HG02981 (cell line): Measurements from ENCODE around the gene CCSER1.
A peak's percentile ranks its signal among the peaks of the same experiment; 100 is the strongest.
"Not testable (repeated sequence)": the region's sequence is repeated elsewhere in the genome, so short reads cannot be mapped to it uniquely, and the experiment has no call there.

Experiments used
- ATAC-seq: cut with Tn5 transposase; IDR thresholded peaks from one replicate; pipeline ENCODE4 v1.9.1; 2021; ENCODE audit warnings: mild to moderate bottlenecking, moderate library complexity; ENCODE audit not compliant: unreplicated experiment

Gene CCSER1

GRCh38 chr4:91108751-91109150, 981.6 kb downstream of the CCSER1 start:
- no peak for ATAC-seq

GRCh38 chr4:91111556-91111955, 984.4 kb downstream of the CCSER1 start:
- no peak for ATAC-seq

GRCh38 chr4:91113130-91113706, 986.0 kb downstream of the CCSER1 start:
- ATAC-seq: no peak

- ATAC-seq: no peak
Observed at GRCh38 chr4:91114386-91114785, 987.2 kb downstream of the CCSER1 start.

- ATAC-seq: peak; percentile 40
Observed at GRCh38 chr4:91116861-91117260, 989.7 kb downstream of the CCSER1 start.

DNA sequence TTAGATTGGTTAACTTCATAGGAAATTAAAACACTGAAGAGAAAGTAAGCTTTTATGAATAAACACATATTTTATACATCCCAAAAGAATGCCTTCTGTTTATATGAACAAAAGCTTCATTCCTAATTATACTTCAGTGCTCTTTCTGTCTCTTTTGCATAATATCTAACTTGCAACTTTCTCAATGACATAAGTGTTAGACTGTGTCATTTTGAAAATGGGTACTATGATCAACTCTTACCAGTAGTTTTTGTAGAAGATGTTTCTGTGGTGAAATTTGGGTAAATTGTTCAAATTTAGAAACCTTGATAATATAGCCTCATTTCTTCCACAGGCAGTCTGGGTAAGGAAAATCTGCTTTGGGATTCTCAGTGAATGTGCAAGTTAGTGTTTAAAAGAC, 991.4 kb downstream of the CCSER1 start:
- ATAC-seq: peak; percentile 79

DNA sequence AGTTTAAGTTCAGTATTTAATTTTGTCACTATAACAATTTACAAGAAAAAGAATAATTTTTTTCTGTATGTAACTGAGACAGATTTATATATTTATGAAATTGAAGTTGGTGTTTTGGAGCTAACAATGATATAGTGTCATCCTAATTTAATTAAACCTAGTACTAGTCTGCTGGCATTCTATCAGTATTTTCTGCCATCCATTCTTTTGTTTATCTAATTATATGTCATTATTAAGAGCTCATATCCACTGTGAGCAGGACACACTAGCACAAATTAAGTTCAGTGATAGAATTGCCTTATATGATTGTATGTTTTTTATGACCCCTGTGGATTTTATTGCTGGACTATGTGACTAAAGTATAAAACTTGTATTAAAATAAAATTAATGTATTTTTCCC, 996.5 kb downstream of the CCSER1 start:
- no peak for ATAC-seq

DNA sequence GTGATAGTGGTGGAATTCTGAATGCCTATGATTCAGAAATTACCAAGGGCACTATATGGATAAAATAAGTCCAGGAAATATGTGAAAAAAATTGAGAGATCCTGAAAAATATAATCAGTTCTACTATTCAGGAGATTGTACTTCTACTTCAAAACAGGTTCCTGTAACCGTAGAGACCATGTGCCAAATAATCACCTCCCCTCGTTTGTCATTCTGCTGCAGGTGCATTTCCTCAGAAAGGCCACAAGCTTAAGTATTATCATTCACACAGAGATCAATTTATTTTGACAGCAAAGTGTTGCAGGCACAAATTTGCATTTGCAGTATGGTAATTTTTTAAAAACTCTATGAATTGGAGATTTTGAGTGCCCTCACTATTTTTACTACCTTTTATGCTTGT, 1000.0 kb downstream of the CCSER1 start:
- ATAC-seq: no peak

GRCh38 chr4:91127831-91128230, 1000.6 kb downstream of the CCSER1 start:
- no peak for ATAC-seq

- ATAC-seq: no peak
Observed at GRCh38 chr4:91128519-91128918, 1001.3 kb downstream of the CCSER1 start.

DNA sequence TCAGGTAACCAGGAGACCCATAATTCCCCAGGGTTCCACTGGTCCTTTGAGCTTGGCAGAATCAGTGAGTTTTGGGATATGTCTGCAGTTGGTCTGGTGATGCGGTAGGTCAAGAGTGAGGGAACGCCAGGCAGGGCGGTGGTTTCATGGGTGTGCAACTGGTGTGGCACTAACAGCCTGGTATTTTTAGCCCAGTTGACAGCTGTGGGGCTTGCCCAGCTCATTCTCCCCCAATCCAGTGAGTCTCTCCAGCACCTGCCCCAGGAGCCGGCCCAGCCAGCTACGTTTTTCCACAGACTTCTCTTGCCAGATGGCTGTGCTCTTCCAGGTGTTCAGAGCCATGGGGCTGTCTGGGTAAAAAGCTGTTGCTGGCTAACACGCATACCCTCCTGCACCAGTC, 1019.9 kb downstream of the CCSER1 start:
- ATAC-seq: no peak

DNA sequence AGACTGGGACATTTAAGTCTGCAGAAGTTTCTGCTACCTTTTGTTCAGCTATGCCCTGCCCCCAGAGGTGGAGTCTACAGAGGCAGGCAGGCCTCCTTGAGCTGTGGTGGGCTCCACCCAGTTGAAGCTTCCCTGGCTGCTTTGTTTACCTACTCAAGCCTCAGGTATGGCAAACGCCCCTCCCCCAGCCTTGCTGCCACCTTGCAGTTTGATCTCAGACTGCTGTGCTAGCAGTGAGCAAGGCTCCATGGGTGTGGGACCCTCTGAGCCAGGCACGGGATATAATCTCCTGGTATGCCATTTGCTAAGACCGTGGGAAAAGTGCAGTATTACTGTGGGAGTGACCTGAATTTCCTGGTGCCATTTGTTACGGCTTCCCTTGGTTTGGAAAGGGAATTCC, 1026.8 kb downstream of the CCSER1 start:
- ATAC-seq: not testable (repeated sequence)

- ATAC-seq: not testable (repeated sequence)
Observed at GRCh38 chr4:91167864-91168653, 1040.9 kb downstream of the CCSER1 start.

DNA sequence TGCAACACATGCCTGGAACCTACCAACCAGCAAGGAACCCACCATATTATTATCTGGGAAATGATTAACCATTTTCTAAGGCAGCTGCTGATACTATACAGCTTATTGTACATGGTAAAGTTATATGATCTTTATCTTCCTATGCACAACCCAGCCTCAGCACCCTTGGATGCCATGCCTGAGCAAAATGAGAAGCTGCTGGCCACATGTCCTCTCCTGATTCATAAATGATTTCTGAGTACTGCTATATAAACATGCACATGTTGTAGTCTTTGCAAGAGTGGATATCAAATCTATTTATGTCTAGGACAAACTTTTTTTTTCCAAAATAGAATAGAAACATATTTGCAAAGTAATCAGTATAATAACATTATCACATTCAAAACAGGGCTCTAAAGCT, 1043.6 kb downstream of the CCSER1 start:
- no peak for ATAC-seq

DNA sequence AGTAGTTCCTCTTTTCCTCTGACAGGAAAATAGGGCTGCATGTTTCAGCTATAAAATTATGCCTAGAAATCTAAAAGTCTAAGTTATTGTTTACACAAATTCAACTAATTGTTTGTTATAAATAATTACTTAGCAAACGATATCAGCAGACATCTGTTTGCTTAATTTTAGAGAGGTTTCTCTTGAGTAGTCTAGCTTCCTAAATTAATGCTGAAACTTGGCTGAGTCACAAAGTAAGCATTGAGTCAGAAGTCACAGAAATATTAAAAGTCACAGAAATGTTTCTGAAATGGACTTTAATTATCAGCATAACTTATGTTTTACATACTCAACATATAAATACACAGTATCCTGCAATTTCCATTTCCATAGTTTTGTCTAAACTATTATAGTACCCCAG, 1044.0 kb downstream of the CCSER1 start:
- no peak for ATAC-seq

DNA sequence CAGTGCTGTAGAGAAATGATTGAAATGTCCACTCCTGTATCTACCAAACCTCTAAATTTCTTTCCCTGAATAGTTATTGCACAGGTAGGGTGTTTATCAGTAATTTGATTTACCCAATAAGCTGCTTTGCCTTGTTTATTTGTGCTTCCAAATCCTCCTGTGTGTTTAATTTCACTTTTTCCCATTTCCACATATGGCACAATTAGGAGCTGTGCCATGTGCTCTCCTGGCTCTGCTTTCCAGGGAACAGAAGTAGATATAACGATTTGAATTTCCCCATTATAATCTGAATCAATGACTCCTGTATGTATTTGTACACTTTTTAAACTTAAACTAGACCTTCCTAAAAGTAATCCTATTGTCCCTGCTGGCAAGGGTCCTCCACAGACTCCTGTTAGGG, 1057.9 kb downstream of the CCSER1 start:
- not testable (repeated sequence) for ATAC-seq

DNA sequence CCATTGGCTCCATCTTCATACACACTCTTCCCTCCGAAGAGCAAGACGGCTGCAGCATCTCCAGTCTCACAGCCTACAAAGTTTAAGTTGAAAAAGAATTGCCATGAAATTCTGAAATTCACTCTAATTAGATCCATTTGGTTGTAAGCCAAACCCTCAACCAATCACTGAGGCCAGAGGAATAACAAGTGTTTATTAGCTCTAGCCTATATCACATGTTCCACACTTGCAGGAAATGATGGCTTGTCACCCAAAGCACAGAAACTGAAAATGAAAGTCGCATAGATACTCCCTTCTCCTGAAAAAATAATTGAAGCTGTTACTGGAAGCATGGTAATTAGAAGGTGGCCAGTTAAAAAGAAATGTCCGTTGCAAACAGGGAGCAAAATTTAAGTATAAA, 1071.8 kb downstream of the CCSER1 start:
- ATAC-seq: no peak

DNA sequence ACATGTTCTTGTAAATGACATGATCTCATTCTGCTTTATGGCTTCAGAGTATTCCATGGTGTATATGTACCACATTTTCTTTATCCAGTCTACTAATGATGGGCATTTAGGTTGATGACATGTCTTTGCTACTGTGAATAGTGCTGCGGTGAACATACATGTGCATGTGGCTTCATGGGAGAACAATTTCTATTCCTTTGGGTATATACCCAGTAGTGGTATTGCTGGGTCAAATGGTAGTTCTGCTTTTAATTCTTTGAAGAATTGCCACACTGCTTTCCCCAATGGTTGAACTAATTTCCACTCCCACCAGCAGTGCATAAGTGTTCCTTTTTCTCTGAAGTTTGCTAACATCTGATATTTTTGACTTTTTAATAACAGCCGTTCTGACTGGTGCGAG, 1080.3 kb downstream of the CCSER1 start:
- ATAC-seq: no peak

DNA sequence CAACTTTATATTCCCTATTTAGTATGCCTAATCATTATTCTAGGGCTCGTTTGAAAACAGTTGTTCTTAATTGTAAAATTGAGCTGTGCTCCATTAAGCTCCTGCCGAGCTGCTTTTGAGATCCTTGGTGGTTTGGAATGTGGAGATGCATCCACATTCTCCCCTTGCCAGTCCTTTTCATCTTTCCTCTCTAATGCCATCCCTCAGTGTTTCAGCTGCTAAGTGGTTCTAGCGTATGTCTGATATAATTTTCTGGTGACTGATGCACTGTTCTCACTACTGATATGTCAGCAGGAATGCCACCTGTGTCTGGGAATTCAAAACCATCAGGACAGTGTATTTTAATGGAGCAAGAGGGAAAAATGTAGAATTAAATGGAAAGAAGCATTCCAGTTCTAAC, 1085.0 kb downstream of the CCSER1 start:
- ATAC-seq: no peak

DNA sequence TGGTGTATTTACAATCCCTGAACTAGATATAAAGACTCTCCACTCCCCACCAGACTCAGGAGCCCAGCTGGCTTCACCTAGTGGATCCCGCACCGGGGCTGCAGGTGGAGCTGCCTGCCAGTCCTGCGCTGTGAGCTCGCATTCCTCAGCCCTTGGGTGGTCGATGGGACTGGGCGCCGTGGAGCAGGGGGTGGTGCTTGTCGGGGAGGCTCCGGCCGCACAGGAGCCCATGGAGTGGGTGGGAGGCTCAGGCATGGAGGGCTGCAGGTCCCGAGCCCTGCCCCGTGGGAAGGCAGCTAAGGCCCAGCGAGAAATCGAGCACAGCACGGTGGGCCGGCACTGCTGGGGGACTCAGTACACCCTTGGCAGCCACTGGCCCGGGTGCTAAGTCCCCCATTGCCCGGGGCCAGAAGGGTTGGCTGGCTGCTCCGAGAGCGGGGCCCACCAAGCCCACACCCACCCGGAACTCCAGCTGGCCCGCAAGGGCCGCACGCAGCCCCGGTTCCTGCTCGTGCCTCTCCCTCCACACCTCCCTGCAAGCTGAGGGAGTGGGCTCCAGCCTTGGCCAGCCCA, 1090.7 kb downstream of the CCSER1 start:
- not testable (repeated sequence) for ATAC-seq

- no peak for ATAC-seq
Observed at GRCh38 chr4:91220315-91220714, 1093.1 kb downstream of the CCSER1 start.

DNA sequence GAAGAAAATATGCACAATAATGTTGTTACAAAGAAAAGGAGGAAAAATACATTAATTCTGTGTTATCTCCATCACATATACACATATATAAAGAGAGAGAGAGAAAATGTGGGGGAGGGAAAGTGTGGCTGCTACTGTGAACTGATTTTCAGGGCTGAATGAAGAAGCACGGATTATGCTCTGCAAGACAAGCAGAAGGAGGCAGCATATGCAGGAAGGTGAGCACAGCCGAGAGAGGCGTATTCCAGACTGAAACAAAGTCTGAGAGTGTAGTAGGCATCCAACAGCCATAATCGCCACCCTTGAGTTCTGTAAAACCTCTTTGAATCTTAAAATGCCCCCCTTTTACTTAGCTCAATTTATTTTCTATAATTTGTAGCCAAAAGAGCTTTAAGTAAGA, 1094.8 kb downstream of the CCSER1 start:
- ATAC-seq: no peak
